ENCODE data around the gene FABP1.

GRCh38 chr2:88097891-88098557 lies 29.8 kb downstream of the FABP1 start:
- TF ChIP-seq CTCF (IDR thresholded peaks at IDR 0.05) (no peak), EZH2 (IDR thresholded peaks at IDR 0.05; ENCODE audit: borderline replicate concordance, insufficient read depth, low read depth, low read length, poor library complexity, severe bottlenecking) (no peak)
